Measurements from ENCODE around the gene SERPINB12.

The SERPINB12 gene

GRCh38 chr18:63551769-63552168, 9.6 kb downstream of the SERPINB12 start:
- no peak for DNase-seq (ENCODE audit: low spot score)

- DNase-seq (ENCODE audit: low spot score): no peak
Measured at GRCh38 chr18:63552581-63552980, 10.4 kb downstream of the SERPINB12 start.

- DNase-seq (ENCODE audit: low spot score): no peak
Measured at GRCh38 chr18:63553081-63553480, 10.9 kb downstream of the SERPINB12 start.

- no peak for DNase-seq (ENCODE audit: low spot score)
Measured at GRCh38 chr18:63559567-63560491, 17.7 kb downstream of the SERPINB12 start.

- DNase-seq (ENCODE audit: low spot score): no peak
Measured at GRCh38 chr18:63562284-63562683, 20.1 kb downstream of the SERPINB12 start.

- DNase-seq (ENCODE audit: low spot score): no peak
Measured at GRCh38 chr18:63564021-63564420, 21.9 kb downstream of the SERPINB12 start.

GRCh38 chr18:63564561-63564960, 22.4 kb downstream of the SERPINB12 start:
- DNase-seq (ENCODE audit: low spot score): no peak

GRCh38 chr18:63567276-63567675, 25.1 kb downstream of the SERPINB12 start:
- DNase-seq (ENCODE audit: low spot score): no peak

GRCh38 chr18:63567825-63568224, 25.7 kb downstream of the SERPINB12 start:
- DNase-seq (ENCODE audit: low spot score): no peak

GRCh38 chr18:63570721-63571120, 28.6 kb downstream of the SERPINB12 start:
- DNase-seq (ENCODE audit: low spot score): no peak

GRCh38 chr18:63575681-63576080, 33.5 kb downstream of the SERPINB12 start:
- no peak for DNase-seq (ENCODE audit: low spot score)

- peak; percentile 9 for DNase-seq (ENCODE audit: low spot score)
Measured at GRCh38 chr18:63578357-63578958, 36.3 kb downstream of the SERPINB12 start.

- DNase-seq (ENCODE audit: low spot score): no peak
Measured at GRCh38 chr18:63579616-63580015, 37.4 kb downstream of the SERPINB12 start.

- no peak for DNase-seq (ENCODE audit: low spot score)
Measured at GRCh38 chr18:63585988-63586387, 43.8 kb downstream of the SERPINB12 start.

- no peak for DNase-seq (ENCODE audit: low spot score)
Measured at GRCh38 chr18:63586431-63586830, 44.3 kb downstream of the SERPINB12 start.

- DNase-seq (ENCODE audit: low spot score): no peak
Measured at GRCh38 chr18:63586966-63587365, 44.8 kb downstream of the SERPINB12 start, which contains the start of gene SERPINB13. SERPINB13 (plus strand) TSS chr18:63587343; CDS start chr18:63588668, 1,325 bp downstream.

GRCh38 chr18:63588909-63589308, 46.7 kb downstream of the SERPINB12 start:
- no peak for DNase-seq (ENCODE audit: low spot score)

- DNase-seq (ENCODE audit: low spot score): no peak
Measured at GRCh38 chr18:63590373-63590772, 48.2 kb downstream of the SERPINB12 start.

- DNase-seq (ENCODE audit: low spot score): no peak
Measured at GRCh38 chr18:63590966-63591695, 49.0 kb downstream of the SERPINB12 start.

- no peak for DNase-seq (ENCODE audit: low spot score)
Measured at GRCh38 chr18:63591725-63592124, 49.6 kb downstream of the SERPINB12 start.

GRCh38 chr18:63592471-63592870, 50.3 kb downstream of the SERPINB12 start:
- DNase-seq (ENCODE audit: low spot score): no peak

- DNase-seq (ENCODE audit: low spot score): no peak
Measured at GRCh38 chr18:63596964-63597363, 54.8 kb downstream of the SERPINB12 start.

- no peak for DNase-seq (ENCODE audit: low spot score)
Measured at GRCh38 chr18:63603355-63603754, 61.2 kb downstream of the SERPINB12 start.

Measured in SW480 (cell line).